A549 (cell line): ENCODE data around the gene TMEM132D. TPM values are rescaled to one million over a fixed set of nuclear protein-coding genes. Genes with fewer than 3 reads are reported as not detected.

Experiments used
- ATAC-seq, 2 experiments: fragments of 200-7000 bp in 1 of 2; fragments of >200 bp in 1 of 2; cut with Nextera tagmentation in 1 of 2; cut with Tn5 transposase in 1 of 2; 3 replicates each; pipeline versions ENCODE4 v1.8.0 to v1.9.1; 2018 to 2020; ENCODE audit warnings: mild to moderate bottlenecking in 1 of 2, moderate library complexity in 1 of 2
- CTCF ChIA-PET: fragments of 300-600 bp; sonication (Branson Sonifier 250); formaldehyde crosslinking; extraction: SDS; loops from one replicate; lab custom pipeline; 2021; ENCODE audit warnings: antibody characterized with exemption, inconsistent platforms; lab: Yijun Ruan, JAX
- POLR2A ChIA-PET: fragments of 350-600 bp; formaldehyde crosslinking; extraction: SDS; loops from one replicate; lab custom pipeline; 2021; ENCODE audit warnings: antibody characterized with exemption, inconsistent platforms; lab: Yijun Ruan, JAX
- DNase-seq, 2 experiments: peaks; one replicate each; pipeline versions ENCODE4 v3.0.0 to v3.0.0-alpha.2; 2011 to 2016; ENCODE audit warnings: low read depth in 1 of 2, low spot score in 1 of 2
- FAIRE-seq: peaks from 2 replicates; lab custom pipeline; 2011; peaks lifted over from hg19 to GRCh38; lab: Jason Lieb, UNC
- H3K27ac ChIP-seq, 2 experiments: fragments of >200 bp; sonication (Bioruptor Twin); formaldehyde crosslinking; 3 replicates each; pipeline ENCODE4 v1.5.1; 2016 to 2017
- H3K4me1 ChIP-seq: fragments of >200 bp; sonication (Bioruptor Twin); formaldehyde crosslinking; 3 replicates; pipeline ENCODE4 v1.6.1; 2016
- H3K4me2 ChIP-seq: fragments of >200 bp; sonication (Bioruptor Twin); formaldehyde crosslinking; 3 replicates; pipeline ENCODE4 v1.6.1; 2016
- H3K4me3 ChIP-seq: fragments of >200 bp; sonication (Bioruptor Twin); formaldehyde crosslinking; 3 replicates; pipeline ENCODE4 v1.5.1; 2016
- H3K9me3 ChIP-seq: fragments of >200 bp; sonication (Bioruptor Twin); formaldehyde crosslinking; 3 replicates; pipeline ENCODE4 v1.6.1; 2016
- BCL3 ChIP-seq: fragments of >200 bp; sonication (Bioruptor Twin); formaldehyde crosslinking; IDR thresholded peaks from 3 replicates; pipeline ENCODE4 v1.6.1; 2016
- CBX2 ChIP-seq: fragments of 200-600 bp; sonication (generic); IDR thresholded peaks from 2 replicates; pipeline ENCODE4 v1.6.1; 2016; ENCODE audit warnings: low read depth, mild to moderate bottlenecking, borderline replicate concordance
- EHMT2 ChIP-seq: fragments of 200-600 bp; sonication (generic); IDR thresholded peaks from 2 replicates; pipeline ENCODE4 v1.6.1; 2016; ENCODE audit warnings: antibody characterized with exemption, low read depth, mild to moderate bottlenecking, moderate library complexity
- ELK1 ChIP-seq: fragments of 150-350 bp; IDR thresholded peaks from 2 replicates; pipeline ENCODE4 v1.6.1; 2014; ENCODE audit warnings: low read depth, mild to moderate bottlenecking, low read length
- EP300 ChIP-seq, 2 experiments: fragments of >200 bp; sonication (Bioruptor Twin); formaldehyde crosslinking; IDR thresholded peaks; 2 replicates in 1 of 2; 3 replicates in 1 of 2; pipeline ENCODE4 v1.6.1; 2016 to 2017
- ESRRA ChIP-seq: fragments of 150-350 bp; IDR thresholded peaks from 2 replicates; pipeline ENCODE4 v1.6.1; 2014; ENCODE audit warnings: mild to moderate bottlenecking, low read length, borderline replicate concordance
- FOSB ChIP-seq: fragments of 250-450 bp; sonication (Bioruptor Pico); IDR thresholded peaks from 2 replicates; pipeline ENCODE4 v1.5.0; 2020; ENCODE audit warnings: mild to moderate bottlenecking, moderate library complexity
- FOSL2 ChIP-seq, 2 experiments: fragments of 450-650 bp in 1 of 2; fragments of >200 bp in 1 of 2; sonication (Bioruptor Twin) in 1 of 2; formaldehyde crosslinking; IDR thresholded peaks; 2 replicates each; pipeline versions ENCODE4 v1.5.0 to v1.6.1; 2016 to 2020; ENCODE audit warnings: mild to moderate bottlenecking in 1 of 2, moderate library complexity in 1 of 2
- GATA3 ChIP-seq: IDR thresholded peaks from 2 replicates; pipeline ENCODE4 v1.6.1; 2012; ENCODE audit warnings: borderline replicate concordance
- HDAC2 ChIP-seq: fragments of 200-600 bp; sonication (generic); IDR thresholded peaks from 2 replicates; pipeline ENCODE4 v1.6.1; 2016
- HES2 ChIP-seq: fragments of >200 bp; sonication (Bioruptor Twin); formaldehyde crosslinking; IDR thresholded peaks from 2 replicates; pipeline ENCODE4 v1.6.1; 2016
- HEYL ChIP-seq: fragments of 250-450 bp; sonication (Bioruptor Pico); IDR thresholded peaks from 2 replicates; pipeline ENCODE4 v1.8.0; 2021; ENCODE audit warnings: mild to moderate bottlenecking, moderate library complexity
- HOXA7 ChIP-seq: fragments of 250-450 bp; sonication (Bioruptor Pico); IDR thresholded peaks from 2 replicates; pipeline ENCODE4 v1.5.0; 2020; ENCODE audit warnings: mild to moderate bottlenecking, moderate library complexity
- KDM5A ChIP-seq: fragments of 200-600 bp; sonication (generic); IDR thresholded peaks from 2 replicates; pipeline ENCODE4 v1.6.1; 2016; ENCODE audit warnings: antibody characterized with exemption, mild to moderate bottlenecking
- MAFK ChIP-seq: fragments of 450-650 bp; IDR thresholded peaks from 2 replicates; pipeline ENCODE4 v1.6.1; 2014; ENCODE audit not compliant: partially characterized antibody
- MAZ ChIP-seq: fragments of 150-350 bp; IDR thresholded peaks from 2 replicates; pipeline ENCODE4 v1.6.1; 2014; ENCODE audit warnings: antibody characterized with exemption, low read depth, low read length, borderline replicate concordance
- MYC ChIP-seq: IDR thresholded peaks from 2 replicates; pipeline ENCODE4 v1.6.1; 2012; ENCODE audit warnings: mild to moderate bottlenecking, inconsistent platforms, low read length, improper control_type of control experiment, borderline replicate concordance
- NFE2L2 ChIP-seq: fragments of 150-350 bp; conservative IDR thresholded peaks from 2 replicates; pipeline ENCODE4 v1.6.1; 2014; ENCODE audit warnings: low read length
- NPAS2 ChIP-seq: fragments of 250-450 bp; sonication (Bioruptor Pico); IDR thresholded peaks from 2 replicates; pipeline ENCODE4 v1.8.0; 2022; ENCODE audit warnings: mild to moderate bottlenecking, moderate library complexity, borderline replicate concordance
- NR3C1 ChIP-seq: fragments of >200 bp; sonication (Bioruptor Twin); formaldehyde crosslinking; IDR thresholded peaks from 3 replicates; pipeline ENCODE4 v1.6.1; 2017
- POLR2A ChIP-seq: IDR thresholded peaks from 2 replicates; pipeline ENCODE4 v1.6.1; 2012; ENCODE audit warnings: mild to moderate bottlenecking, low read length
- RAD21 ChIP-seq, 2 experiments: fragments of >200 bp in 1 of 2; sonication (Bioruptor Twin) in 1 of 2; formaldehyde crosslinking in 1 of 2; IDR thresholded peaks in 1 of 2; conservative IDR thresholded peaks in 1 of 2; 2 replicates in 1 of 2; 3 replicates in 1 of 2; pipeline ENCODE4 v1.6.1; 2012 to 2018; ENCODE audit warnings: inconsistent platforms in 1 of 2
- RARB ChIP-seq: fragments of 250-450 bp; sonication (Bioruptor Pico); IDR thresholded peaks from 2 replicates; pipeline ENCODE4 v1.8.0; 2021; ENCODE audit warnings: mild to moderate bottlenecking, moderate library complexity
- RFX5 ChIP-seq: fragments of 450-650 bp; IDR thresholded peaks from 2 replicates; pipeline ENCODE4 v1.7.1; 2014; ENCODE audit warnings: antibody characterized with exemption, mild to moderate bottlenecking, moderate library complexity
- SREBF2 ChIP-seq: fragments of 450-650 bp; IDR thresholded peaks from 2 replicates; pipeline ENCODE4 v1.6.1; 2014; ENCODE audit warnings: mild to moderate bottlenecking, moderate library complexity
- TP53 ChIP-seq: fragments of 250-450 bp; sonication (Bioruptor Pico); IDR thresholded peaks from 2 replicates; pipeline ENCODE4 v1.5.0; 2021; ENCODE audit warnings: mild to moderate bottlenecking, moderate library complexity
- USF2 ChIP-seq: fragments of 450-650 bp; IDR thresholded peaks from 2 replicates; pipeline ENCODE4 v1.6.1; 2014; ENCODE audit warnings: antibody characterized with exemption
- ZC3H11A ChIP-seq: fragments of 450-650 bp; IDR thresholded peaks from 2 replicates; pipeline ENCODE4 v1.6.1; 2014; ENCODE audit warnings: antibody characterized with exemption, mild to moderate bottlenecking
- WGBS: methylation state at CpG from one replicate; pipeline ENCODE4 v1.1.6; 2017; ENCODE audit errors: missing lambda C conversion rate; 5-methylcytosine and 5-hydroxymethylcytosine counted together
- polyA plus RNA-seq, 4 experiments: library from polyadenylated mRNA; depleted of rRNA in 3 of 4; stranded (reverse); fragments of >200 nt; fragmentation: RNase III in 1 of 4; extraction: RNeasy Plus Mini Kit Qiagen cat#74134 plus additional on column Dnase treatment in 1 of 4; gene quantifications; 2 replicates in 3 of 4; 3 replicates in 1 of 4; pipeline ENCODE4 v1.2.3, GENCODE V29; 2011 to 2017
- TF ChIP-seq, protein P1 (sequence below): fragments of 250-450 bp; sonication (Bioruptor Pico); IDR thresholded peaks from 2 replicates; pipeline ENCODE4 v1.5.0; 2021; ENCODE audit warnings: mild to moderate bottlenecking, moderate library complexity, borderline replicate concordance
- TF ChIP-seq, protein P2 (sequence below): fragments of 250-450 bp; sonication (Bioruptor Pico); IDR thresholded peaks from 2 replicates; pipeline ENCODE4 v1.5.0; 2020; ENCODE audit warnings: low read depth, mild to moderate bottlenecking, moderate library complexity
- TF ChIP-seq, protein P3 (sequence below): IDR thresholded peaks from 2 replicates; pipeline ENCODE4 v1.6.1; 2012

Gene TMEM132D
- polyA plus RNA-seq, 2 of the 4 experiments (the other 2 are of a cell fraction), result not detected

DNA sequence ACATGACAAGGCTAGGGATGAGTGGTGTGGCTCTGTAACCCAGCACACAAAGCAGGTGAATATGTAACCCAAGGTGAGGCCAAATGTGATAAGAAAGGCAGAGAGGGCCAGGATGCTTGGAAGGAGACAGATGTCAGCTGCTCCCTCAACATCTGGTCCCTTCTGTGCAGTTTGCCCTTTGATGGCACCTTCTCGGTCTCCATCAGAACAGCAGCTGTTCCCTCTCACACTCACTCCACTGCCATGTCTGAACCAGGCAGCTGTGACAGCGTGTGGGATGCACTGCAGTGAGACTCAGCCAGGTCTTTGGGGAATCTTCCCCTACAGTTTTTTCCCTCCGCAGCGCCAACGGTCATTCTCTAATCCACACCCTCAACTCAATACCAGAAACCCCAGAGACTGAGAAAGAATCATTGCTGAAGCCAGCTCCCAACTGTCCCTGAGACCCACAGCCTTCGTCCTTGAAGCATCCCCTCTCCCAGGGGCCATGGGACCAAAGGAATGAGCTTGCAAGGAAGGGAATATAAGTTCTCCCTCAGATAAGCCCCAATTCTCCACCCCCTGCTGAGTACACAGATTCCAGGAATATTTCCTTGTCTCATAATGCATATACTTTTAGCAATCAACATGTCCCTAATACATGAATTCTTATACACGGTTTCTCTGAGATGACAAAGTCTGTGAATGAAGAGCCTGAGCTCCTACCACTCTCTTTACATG, 820.5 kb downstream of the TMEM132D start:
- no peak for FAIRE-seq
- TF ChIP-seq GATA3 (no peak), NR3C1 (no peak), HDAC2 (no peak), HOXA7 (CRISPR knock-in tag) (no peak), MAFK (no peak), BCL3 (no peak), HEYL (CRISPR knock-in tag) (no peak), EP300 (IDR thresholded peaks at IDR 0.05) (no peak), RAD21 (conservative IDR thresholded peaks at IDR 0.05 in 1 of 2, IDR thresholded peaks at IDR 0.05 in 1 of 2) (no peak), KDM5A (no peak), RARB (CRISPR knock-in tag) (no peak), POLR2A (no peak), SREBF2 (no peak), ESRRA (no peak), TP53 (CRISPR knock-in tag) (no peak), FOSL2 (IDR thresholded peaks at IDR 0.05) (no peak), FOSL2 (CRISPR knock-in tag; IDR thresholded peaks at IDR 0.05) (no peak), NFE2L2 (no peak), MAZ (no peak), ELK1 (no peak)
- Histone ChIP-seq H3K9me3 (no peaks in the 10 kb centered on the region), H3K4me2 (no peak overlapping the region), H3K4me3 (no peak overlapping the region), H3K27ac (no peak overlapping the region), H3K4me1 (no peaks in the 10 kb centered on the region)
- CTCF ChIA-PET, result interaction anchor here (1.1 kb wide), 1 partner anchor 41 kb away, joined by 3 read pairs; no protein-coding TSS in a partner anchor
- DNase-seq, result no peak
- whole genome bisulfite sequencing, result 7% methylated on average over 7 of the region's 7 CpGs
- ATAC-seq, result no peak
- POLR2A ChIA-PET, result no interaction called here

DNA sequence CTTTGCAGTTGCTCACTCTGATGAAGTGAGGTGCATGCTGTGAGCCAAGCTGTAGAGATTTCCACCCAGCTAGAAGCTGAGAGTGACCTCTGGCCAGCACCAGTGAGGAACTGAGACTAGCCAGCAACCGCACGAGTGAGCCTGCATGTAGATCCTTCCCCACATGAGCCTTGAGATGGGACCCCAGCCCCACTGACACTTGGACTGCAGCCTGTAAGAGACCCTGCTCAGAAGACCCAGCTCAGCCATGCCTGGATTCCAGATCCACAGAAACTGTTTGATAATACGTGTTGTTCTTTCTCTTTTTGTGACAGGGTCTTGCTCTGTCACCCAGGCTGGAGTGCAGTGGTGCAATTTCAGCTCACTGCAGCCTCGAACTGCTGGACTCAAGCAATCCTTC, 821.4 kb downstream of the TMEM132D start:
- CTCF ChIA-PET, result no interaction called here
- no peak for TF ChIP-seq RFX5
- TF ChIP-seq, protein P1, sequence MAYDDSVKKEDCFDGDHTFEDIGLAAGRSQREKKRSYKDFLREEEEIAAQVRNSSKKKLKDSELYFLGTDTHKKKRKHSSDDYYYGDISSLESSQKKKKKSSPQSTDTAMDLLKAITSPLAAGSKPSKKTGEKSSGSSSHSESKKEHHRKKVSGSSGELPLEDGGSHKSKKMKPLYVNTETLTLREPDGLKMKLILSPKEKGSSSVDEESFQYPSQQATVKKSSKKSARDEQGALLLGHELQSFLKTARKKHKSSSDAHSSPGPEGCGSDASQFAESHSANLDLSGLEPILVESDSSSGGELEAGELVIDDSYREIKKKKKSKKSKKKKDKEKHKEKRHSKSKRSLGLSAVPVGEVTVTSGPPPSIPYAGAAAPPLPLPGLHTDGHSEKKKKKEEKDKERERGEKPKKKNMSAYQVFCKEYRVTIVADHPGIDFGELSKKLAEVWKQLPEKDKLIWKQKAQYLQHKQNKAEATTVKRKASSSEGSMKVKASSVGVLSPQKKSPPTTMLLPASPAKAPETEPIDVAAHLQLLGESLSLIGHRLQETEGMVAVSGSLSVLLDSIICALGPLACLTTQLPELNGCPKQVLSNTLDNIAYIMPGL (CRISPR knock-in tag), result no peak
- no peak for TF ChIP-seq ZC3H11A
- no peak for TF ChIP-seq FOSB (CRISPR knock-in tag)
- no peak for TF ChIP-seq NPAS2 (CRISPR knock-in tag)
- no peak for TF ChIP-seq CBX2
- TF ChIP-seq, protein P2, sequence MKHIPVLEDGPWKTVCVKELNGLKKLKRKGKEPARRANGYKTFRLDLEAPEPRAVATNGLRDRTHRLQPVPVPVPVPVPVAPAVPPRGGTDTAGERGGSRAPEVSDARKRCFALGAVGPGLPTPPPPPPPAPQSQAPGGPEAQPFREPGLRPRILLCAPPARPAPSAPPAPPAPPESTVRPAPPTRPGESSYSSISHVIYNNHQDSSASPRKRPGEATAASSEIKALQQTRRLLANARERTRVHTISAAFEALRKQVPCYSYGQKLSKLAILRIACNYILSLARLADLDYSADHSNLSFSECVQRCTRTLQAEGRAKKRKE (CRISPR knock-in tag), result no peak
- TF ChIP-seq, protein P3, sequence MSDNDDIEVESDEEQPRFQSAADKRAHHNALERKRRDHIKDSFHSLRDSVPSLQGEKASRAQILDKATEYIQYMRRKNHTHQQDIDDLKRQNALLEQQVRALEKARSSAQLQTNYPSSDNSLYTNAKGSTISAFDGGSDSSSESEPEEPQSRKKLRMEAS, result no peak
- no peak for TF ChIP-seq POLR2A
- TF ChIP-seq USF2, result no peak
- TF ChIP-seq MYC, result no peak
- no peak for TF ChIP-seq EHMT2
- no peak for TF ChIP-seq ESRRA
- TF ChIP-seq HES2, result no peak

More for the DNA sequence above, 821.4 kb downstream of the TMEM132D start:
- DNase-seq (no peak), ATAC-seq (no peak), FAIRE-seq (no peak)
- no peak overlapping the region for H3K4me2 ChIP-seq
- H3K4me3 ChIP-seq, result no peak overlapping the region
- POLR2A ChIA-PET, result no interaction called here
- H3K9me3 ChIP-seq, result no peaks in the 10 kb centered on the region
- WGBS, result 14% methylated on average over 4 of the region's 4 CpGs
- H3K27ac ChIP-seq, result no peak overlapping the region
- no peaks in the 10 kb centered on the region for H3K4me1 ChIP-seq
